HG03378 (cell line): ENCODE measurements around the gene ING4.

Experiments used
- ATAC-seq: cut with Tn5 transposase; IDR thresholded peaks from one replicate; pipeline ENCODE4 v1.9.1; 2021; ENCODE audit warnings: mild to moderate bottlenecking, moderate library complexity; ENCODE audit not compliant: unreplicated experiment

The ING4 gene

GRCh38 chr12:6639151-6639801 lies 23.6 kb downstream of the ING4 start:
- no peak for ATAC-seq

DNA sequence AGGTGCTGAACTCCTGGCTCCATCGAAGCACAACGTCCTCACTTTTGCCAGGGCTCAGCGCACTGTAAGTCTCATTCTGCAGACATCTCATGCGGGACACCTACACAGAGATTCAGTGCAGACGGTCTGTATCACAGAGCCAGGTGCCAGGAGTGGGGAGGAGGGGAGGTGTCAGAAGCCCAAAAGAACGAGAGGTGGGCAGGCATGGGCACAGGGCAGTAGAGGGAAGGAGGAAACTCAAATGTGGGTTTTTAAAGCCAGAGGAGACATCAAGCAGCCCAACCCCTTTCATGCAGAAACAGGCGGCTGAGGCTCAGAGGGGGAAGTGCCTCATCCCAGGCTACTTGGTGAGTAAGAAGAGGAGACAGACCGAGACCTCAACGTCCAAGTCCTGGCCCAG lies 24.6 kb downstream of the ING4 start:
- ATAC-seq, result no peak

DNA sequence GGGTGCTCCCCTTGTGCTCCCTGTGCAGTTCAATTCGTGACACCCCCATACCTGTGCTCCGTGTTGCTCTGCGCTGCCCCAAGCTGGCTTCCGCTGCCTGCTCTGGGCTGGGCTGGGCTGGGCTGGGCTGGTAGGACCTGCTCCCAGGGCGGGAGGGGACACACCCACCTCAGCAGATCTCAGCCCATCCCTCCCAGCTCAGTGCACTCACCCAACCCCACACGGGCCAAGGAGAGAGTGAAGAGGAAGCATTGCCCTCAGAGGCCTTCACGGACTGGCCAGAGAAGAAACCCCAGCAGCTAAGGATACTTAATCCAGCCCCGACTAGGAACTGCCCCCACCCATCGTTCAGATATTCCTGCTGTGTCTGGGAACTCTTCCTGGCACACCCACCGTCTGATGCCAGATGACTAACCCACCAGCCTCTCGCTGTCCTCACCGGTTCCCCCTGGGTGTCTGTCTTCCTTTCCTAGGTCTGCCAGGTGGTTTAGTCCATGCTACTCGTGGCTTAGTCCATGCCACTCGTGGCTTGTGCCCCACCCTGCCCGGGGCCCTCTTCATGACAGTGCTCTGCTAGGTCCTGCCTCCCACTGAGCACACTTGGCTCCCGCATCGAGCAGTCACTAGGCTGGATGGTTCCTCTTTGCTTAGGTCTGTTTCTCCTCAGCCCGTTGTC lies 26.9 kb downstream of the ING4 start, which contains the start of gene LPAR5:
Gene LPAR5 (minus strand): TSS at position 104 of the 676 bp plus-strand sequence. CDS start 14,711 bp downstream, outside the sequence.
- no peak for ATAC-seq

GRCh38 chr12:6635375-6635855 lies 27.5 kb downstream of the ING4 start:
- peak; percentile 44 for ATAC-seq

GRCh38 chr12:6632026-6632983 lies 30.6 kb downstream of the ING4 start:
- ATAC-seq, result peak; percentile 51

- no peak for ATAC-seq
Measured at GRCh38 chr12:6631549-6631961, 31.4 kb downstream of the ING4 start.

DNA sequence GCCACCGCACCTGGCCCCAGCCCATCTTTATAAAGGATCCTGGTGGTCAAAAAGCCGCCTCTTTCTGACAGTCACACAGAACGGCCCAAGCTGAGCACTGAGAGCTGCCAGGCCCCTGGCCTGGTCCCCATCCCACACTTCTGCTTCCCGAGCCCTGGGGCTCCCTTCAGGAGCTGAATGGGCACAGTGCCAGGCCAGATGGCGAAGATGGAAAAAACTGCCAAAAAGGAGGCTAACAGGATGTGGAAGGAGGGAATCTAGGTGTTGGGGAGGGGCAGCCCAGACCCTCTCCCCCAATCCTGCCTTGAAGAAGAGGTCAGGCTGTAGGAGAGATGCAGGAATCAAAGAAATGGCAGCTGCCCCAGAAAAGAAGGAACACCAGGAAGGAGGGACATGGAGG lies 32.2 kb downstream of the ING4 start:
- no peak for ATAC-seq

DNA sequence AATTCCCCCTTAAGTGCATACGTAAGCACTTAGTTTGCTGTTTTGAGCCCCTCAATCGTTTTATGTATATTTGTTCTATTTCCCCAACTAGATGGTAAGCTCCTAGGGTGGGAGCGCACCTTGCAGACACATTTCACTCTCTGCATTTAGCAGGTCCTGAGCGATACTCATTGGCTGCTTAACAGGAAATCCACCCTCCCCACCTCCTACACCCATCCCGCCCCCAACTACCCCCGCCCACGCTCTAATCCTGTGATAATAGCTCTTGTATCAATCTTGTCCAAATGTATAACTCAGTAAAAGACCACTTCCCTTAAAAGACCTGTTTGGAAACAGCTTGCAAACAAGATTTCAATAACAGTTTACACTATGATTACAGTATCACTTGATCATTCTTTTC lies 35.3 kb downstream of the ING4 start:
- no peak for ATAC-seq

GRCh38 chr12:6626654-6627283 lies 36.1 kb downstream of the ING4 start:
- no peak for ATAC-seq

- no peak for ATAC-seq
Measured at GRCh38 chr12:6620885-6621274, 42.0 kb downstream of the ING4 start.

DNA sequence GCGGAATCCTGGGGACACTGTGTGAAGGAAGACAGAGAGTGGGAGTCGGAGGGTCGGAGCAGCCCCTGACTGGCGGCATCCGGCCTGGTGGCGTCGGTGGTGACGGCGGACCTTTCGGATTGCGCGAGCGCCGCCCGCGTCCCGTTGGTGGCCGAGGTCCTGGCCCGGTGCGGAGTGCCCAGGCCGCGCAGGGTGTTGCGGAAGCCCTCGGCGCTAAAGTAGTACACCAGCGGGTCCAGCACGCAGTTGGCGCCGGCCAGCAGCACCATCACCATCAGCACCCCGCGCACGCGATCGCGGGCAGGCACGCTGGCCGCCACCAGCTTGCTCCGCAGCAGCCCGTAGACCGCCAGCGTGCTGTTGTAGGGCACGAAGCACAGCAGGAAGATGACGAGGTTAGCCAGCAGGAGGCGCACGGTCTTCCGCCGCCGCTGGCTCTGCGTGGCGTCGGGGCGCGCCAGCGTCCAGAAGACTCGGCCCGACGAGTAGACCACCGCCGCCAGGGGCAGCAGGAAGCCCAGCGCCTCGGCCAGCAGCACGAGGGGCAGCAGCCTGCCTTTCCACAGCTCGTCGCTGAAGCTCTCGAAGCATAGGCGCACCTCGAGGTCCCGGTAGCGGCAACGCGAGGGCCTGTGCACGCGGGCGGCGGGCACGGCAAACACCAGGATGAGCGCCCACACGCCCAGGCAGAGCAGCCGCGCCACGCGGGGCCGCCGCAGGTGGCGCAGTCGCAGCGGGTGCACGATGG lies 42.6 kb downstream of the ING4 start:
- ATAC-seq, result no peak

DNA sequence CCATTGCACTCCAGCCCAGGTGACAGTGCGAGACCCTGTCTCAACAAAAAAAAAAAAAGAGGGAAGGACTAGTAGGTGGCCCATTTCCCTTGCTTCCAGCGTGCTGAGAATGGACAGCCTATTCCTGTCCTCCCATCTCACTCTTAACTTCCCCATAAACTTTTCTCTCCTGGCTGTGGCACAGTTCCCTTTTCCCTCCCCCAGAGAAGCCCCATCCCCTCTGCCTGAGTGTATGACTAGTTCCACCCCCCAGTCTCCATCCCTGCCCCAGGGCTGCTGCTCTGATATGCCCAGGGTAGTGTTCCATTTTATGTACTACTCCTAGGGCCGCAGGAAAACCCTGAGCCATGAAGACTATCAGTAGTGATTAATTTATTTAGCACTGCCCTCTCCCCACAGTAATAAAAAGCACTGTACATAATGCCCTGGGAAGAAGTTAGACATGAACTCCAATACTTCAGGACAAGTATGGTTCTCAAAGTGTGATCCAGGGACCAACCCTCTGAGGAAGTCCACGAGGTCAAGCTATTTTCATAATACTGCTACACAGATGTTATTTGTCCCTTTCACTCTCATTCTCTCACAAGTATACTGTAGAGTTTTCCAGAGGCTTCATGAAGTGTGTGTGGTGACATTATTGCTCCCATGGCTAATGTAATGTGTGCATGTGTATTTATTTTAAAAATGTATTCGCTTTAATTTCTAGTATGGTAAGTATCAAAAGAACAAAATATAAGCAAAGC lies 44.3 kb downstream of the ING4 start:
- ATAC-seq, result no peak

DNA sequence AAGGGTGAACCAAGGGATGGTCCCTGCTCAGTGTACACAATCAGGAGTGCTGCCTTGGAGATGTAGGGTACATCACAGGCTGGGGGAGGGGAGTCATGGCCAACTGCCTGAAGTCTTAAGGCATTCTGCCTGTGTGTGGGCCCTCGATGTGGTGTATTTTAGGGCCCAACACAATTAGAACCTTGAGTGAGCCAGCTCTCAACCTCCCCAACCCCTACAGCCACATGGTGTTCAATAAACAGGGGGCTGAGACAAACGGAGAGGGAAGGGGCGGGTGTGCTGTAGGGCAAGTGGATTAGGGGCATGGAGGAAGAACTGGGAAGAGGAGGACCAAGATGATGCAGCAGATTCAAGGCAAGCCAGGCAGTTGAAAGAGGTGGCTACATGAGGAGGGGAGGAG lies 47.1 kb downstream of the ING4 start:
- no peak for ATAC-seq

DNA sequence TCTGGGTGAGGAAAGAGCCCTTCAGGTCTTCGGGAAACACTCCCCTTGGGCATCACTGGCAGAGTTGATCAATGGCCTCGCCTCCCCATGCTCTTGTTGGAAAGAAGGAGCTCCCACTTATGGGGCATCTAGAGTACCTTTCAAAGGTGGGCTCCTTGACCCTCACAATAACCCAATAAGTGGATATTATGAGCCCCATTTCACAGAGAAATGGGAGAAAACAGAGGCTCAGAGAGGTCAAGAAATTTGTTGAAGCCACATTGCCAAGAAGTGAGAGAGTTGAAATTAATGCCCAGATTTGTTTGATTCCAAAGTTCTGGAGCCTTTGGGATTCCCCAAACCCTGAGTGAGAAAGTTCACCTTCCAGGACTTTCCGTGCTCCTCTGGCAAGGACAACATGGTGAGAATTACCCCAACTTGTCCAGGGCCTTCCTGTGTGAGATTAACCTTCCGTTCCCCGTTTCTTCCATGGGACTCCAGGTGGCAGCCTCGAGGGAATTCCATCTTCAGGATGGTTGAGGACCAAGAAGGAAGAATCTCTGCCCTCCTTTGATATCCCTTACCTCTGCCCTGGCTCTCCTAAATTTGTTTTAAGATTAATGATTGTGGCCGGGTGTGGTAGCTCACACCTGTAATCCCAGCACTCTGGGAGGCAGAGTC lies 48.3 kb downstream of the ING4 start:
- ATAC-seq, result no peak

GRCh38 chr12:6613776-6614512 lies 49.0 kb downstream of the ING4 start:
- no peak for ATAC-seq

- no peak for ATAC-seq
Measured at GRCh38 chr12:6613015-6613775, 49.7 kb downstream of the ING4 start.

- no peak for ATAC-seq
Measured at GRCh38 chr12:6612652-6613014, 50.3 kb downstream of the ING4 start.

DNA sequence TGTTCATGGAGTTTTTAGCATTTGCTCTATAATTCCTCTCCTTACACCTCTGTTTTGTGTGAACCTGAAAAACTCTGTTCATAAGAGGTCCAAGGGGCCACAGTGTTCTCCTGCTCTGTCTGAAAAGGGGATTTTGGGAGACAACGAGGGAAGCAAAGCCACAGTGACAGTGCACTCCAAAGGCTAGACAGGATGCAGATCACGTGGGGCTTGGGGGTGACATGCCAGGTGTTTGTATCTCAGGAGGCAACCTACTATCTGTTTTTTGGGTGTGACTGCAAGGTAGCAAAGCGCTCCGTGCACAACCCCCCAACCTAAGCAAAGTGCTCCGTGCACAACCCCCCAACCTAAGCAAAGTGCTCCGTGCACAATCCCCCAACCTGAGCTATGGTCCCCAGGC lies 50.7 kb downstream of the ING4 start:
- ATAC-seq, result no peak
